K562 (cell line): ENCODE measurements around the gene NTRK3. TPM values are rescaled to one million over a fixed set of nuclear protein-coding genes. Genes with fewer than 3 reads are reported as not detected.

Experiments used
- ARHGAP35 ChIP-seq: fragments of 450-650 bp; IDR thresholded peaks from 2 replicates; pipeline ENCODE4 v1.6.1; 2018; ENCODE audit not compliant: partially characterized antibody
- ATF6 ChIP-seq: sonication (generic); formaldehyde crosslinking; IDR thresholded peaks from 2 replicates; pipeline ENCODE4 v1.4.0; 2020; ENCODE audit warnings: mild to moderate bottlenecking, missing genetic modification reagents
- CHD4 ChIP-seq: fragments of 200-600 bp; sonication (generic); IDR thresholded peaks from 3 replicates; pipeline ENCODE4 v1.6.1; 2012; ENCODE audit warnings: low read depth, mild to moderate bottlenecking, mixed read lengths, low read length, inconsistent platforms; ENCODE audit not compliant: insufficient read depth, insufficient replicate concordance, poor library complexity, severe bottlenecking
- ETS2 ChIP-seq: IDR thresholded peaks from 2 replicates; pipeline ENCODE4 v1.6.1; 2016; ENCODE audit warnings: borderline replicate concordance, missing genetic modification characterization, mild to moderate bottlenecking, moderate library complexity, missing compliant biosample characterization; ENCODE audit not compliant: poor library complexity, severe bottlenecking
- HDAC6 ChIP-seq: IDR thresholded peaks from 2 replicates; pipeline ENCODE4 v1.6.1; 2012; ENCODE audit warnings: low read depth, mild to moderate bottlenecking, control low read depth, inconsistent platforms, low read length, moderate library complexity
- HNRNPLL ChIP-seq: fragments of 200-400 bp; formaldehyde crosslinking; IDR thresholded peaks from 2 replicates; pipeline ENCODE4 v1.6.1; 2017; ENCODE audit warnings: low read length, low read depth, mild to moderate bottlenecking; ENCODE audit not compliant: poor library complexity, severe bottlenecking
- MBD2 ChIP-seq: sonication (generic); IDR thresholded peaks from 2 replicates; pipeline ENCODE4 v1.6.1; 2016; ENCODE audit warnings: low read depth, borderline replicate concordance
- NCOA4 ChIP-seq: fragments of 450-650 bp; IDR thresholded peaks from 2 replicates; pipeline ENCODE4 v1.6.1; 2018; ENCODE audit warnings: mild to moderate bottlenecking; ENCODE audit not compliant: partially characterized antibody
- POLR3G ChIP-seq: IDR thresholded peaks from 2 replicates; pipeline ENCODE4 v1.6.1; 2011; ENCODE audit not compliant: insufficient read length, insufficient replicate concordance; ENCODE audit errors: extremely low read depth
- XRCC5 ChIP-seq: fragments of 200-400 bp; formaldehyde crosslinking; IDR thresholded peaks from 2 replicates; pipeline ENCODE4 v1.6.1; 2017; ENCODE audit warnings: low read depth, mild to moderate bottlenecking, low read length
- ZNF253 ChIP-seq: fragments of 250-450 bp; sonication (Bioruptor Pico); conservative IDR thresholded peaks from 2 replicates; pipeline ENCODE4 v1.6.1; 2021; ENCODE audit warnings: mild to moderate bottlenecking
- ZNF561 ChIP-seq: fragments of 450-650 bp; formaldehyde crosslinking; conservative IDR thresholded peaks from 2 replicates; pipeline ENCODE4 v1.4.0; 2020; ENCODE audit warnings: mild to moderate bottlenecking, moderate library complexity
- ZNF586 ChIP-seq: fragments of 450-650 bp; formaldehyde crosslinking; conservative IDR thresholded peaks from 2 replicates; pipeline ENCODE4 v1.4.0; 2020; ENCODE audit warnings: mild to moderate bottlenecking, moderate library complexity
- ZNF696 ChIP-seq: fragments of 250-450 bp; sonication (Bioruptor Pico); conservative IDR thresholded peaks from 2 replicates; pipeline ENCODE4 v1.4.0; 2020; ENCODE audit warnings: mild to moderate bottlenecking, moderate library complexity
- polyA plus RNA-seq, 8 experiments: library from polyadenylated mRNA; depleted of rRNA in 4 of 8; stranded (reverse) in 5 of 8; unstranded in 3 of 8; fragments of >200 nt; fragmentation: Nextera tagmentation in 2 of 8; fragmentation: Illumina TruSeq in 1 of 8; extraction: Ambion mirVana in 2 of 8; extraction: Trizol in 1 of 8; gene quantifications; 2 replicates each; pipeline versions ENCODE4 v1.2.1 to v1.2.3, GENCODE V29; 2011 to 2014; ENCODE audit warnings: inconsistent platforms in 1 of 8, missing spikeins in 1 of 8
- total RNA-seq, 7 experiments: library from RNA; depleted of rRNA in 6 of 7; stranded (reverse); fragments of >200 nt in 6 of 7; fragmentation: Illumina TruSeq in 2 of 7; extraction: Trizol in 2 of 7; gene quantifications; 2 replicates each; pipeline versions ENCODE4 v1.2.1 to v1.2.3, GENCODE V29; 2011 to 2021; ENCODE audit warnings: low replicate concordance in 1 of 7
- TF ChIP-seq, protein P1 (sequence below), 2 experiments: fragments of 450-650 bp; formaldehyde crosslinking in 1 of 2; IDR thresholded peaks; 2 replicates each; pipeline versions ENCODE4 v1.4.0 to v1.6.1; 2014 to 2020; ENCODE audit warnings: mild to moderate bottlenecking in 2 of 2, borderline replicate concordance in 1 of 2, low read depth in 1 of 2

The NTRK3 gene
- total and polyA plus RNA-seq, 9 of the 15 experiments (the other 6 are each of a cell fraction or from before 2014, with no cell fraction given) = 0.11 to 0.13 TPM; not detected in 7

- no peak for TF ChIP-seq ATF6 (CRISPR knock-in tag)
- TF ChIP-seq ZNF696 (CRISPR knock-in tag) = no peak
- TF ChIP-seq HNRNPLL = no peak
- TF ChIP-seq ZNF586 (CRISPR knock-in tag) = no peak
- no peak for TF ChIP-seq HDAC6
- TF ChIP-seq, protein P1, sequence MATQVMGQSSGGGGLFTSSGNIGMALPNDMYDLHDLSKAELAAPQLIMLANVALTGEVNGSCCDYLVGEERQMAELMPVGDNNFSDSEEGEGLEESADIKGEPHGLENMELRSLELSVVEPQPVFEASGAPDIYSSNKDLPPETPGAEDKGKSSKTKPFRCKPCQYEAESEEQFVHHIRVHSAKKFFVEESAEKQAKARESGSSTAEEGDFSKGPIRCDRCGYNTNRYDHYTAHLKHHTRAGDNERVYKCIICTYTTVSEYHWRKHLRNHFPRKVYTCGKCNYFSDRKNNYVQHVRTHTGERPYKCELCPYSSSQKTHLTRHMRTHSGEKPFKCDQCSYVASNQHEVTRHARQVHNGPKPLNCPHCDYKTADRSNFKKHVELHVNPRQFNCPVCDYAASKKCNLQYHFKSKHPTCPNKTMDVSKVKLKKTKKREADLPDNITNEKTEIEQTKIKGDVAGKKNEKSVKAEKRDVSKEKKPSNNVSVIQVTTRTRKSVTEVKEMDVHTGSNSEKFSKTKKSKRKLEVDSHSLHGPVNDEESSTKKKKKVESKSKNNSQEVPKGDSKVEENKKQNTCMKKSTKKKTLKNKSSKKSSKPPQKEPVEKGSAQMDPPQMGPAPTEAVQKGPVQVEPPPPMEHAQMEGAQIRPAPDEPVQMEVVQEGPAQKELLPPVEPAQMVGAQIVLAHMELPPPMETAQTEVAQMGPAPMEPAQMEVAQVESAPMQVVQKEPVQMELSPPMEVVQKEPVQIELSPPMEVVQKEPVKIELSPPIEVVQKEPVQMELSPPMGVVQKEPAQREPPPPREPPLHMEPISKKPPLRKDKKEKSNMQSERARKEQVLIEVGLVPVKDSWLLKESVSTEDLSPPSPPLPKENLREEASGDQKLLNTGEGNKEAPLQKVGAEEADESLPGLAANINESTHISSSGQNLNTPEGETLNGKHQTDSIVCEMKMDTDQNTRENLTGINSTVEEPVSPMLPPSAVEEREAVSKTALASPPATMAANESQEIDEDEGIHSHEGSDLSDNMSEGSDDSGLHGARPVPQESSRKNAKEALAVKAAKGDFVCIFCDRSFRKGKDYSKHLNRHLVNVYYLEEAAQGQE (IDR thresholded peaks at IDR 0.05; ENCODE audit: borderline replicate concordance) = peak; percentile 68
- TF ChIP-seq, protein P1 (CRISPR knock-in tag; IDR thresholded peaks at IDR 0.05; ENCODE audit: low read depth) = no peak
- TF ChIP-seq ARHGAP35 = no peak
- TF ChIP-seq ETS2 = no peak
- no peak for TF ChIP-seq ZNF253 (CRISPR knock-in tag)
- TF ChIP-seq NCOA4 = no peak
- no peak for TF ChIP-seq MBD2
- no peak for TF ChIP-seq CHD4
- TF ChIP-seq POLR3G = no peak
- TF ChIP-seq XRCC5 = peak; percentile 53; the same call in 1 of the 2 replicates
- no peak for TF ChIP-seq ZNF561 (CRISPR knock-in tag)
These were observed 9.7 kb downstream of the NTRK3 start (continued) for GRCh38 chr15:88246666-88247446.
